Natural killer cell (primary cell): ENCODE measurements around the gene LYPD6. TPM values are rescaled to one million over a fixed set of nuclear protein-coding genes. Genes with fewer than 3 reads are reported as not detected.

Experiments used
- ATAC-seq, 3 donors: fragments of 150-1000 bp in 2 of 3; fragments of 200-7000 bp in 1 of 3; cut with Tn5 transposase; 1 replicate in 1 of 3; 2 replicates in 2 of 3; pipeline ENCODE4 v1.10.0; 2021; ENCODE audit warnings: mild to moderate bottlenecking in 2 of 3, moderate library complexity in 2 of 3
- DNase-seq, 2 donors: peaks; one replicate each; pipeline versions ENCODE4 v3.0.0 to v3.0.0-alpha.2; 2013 to 2021; ENCODE audit warnings: mixed read lengths in 1 of 2
- H3K27ac ChIP-seq: one replicate; pipeline ENCODE4 v1.5.1; 2013; ENCODE audit warnings: mild to moderate bottlenecking, low read length
- H3K27me3 ChIP-seq: one replicate; pipeline ENCODE4 v1.6.1; 2013; ENCODE audit warnings: low read length; ENCODE audit not compliant: control insufficient read depth, insufficient read depth
- H3K36me3 ChIP-seq: one replicate; pipeline ENCODE4 v1.6.1; 2013; ENCODE audit warnings: low read length; ENCODE audit not compliant: control insufficient read depth, insufficient read depth
- H3K4me1 ChIP-seq: one replicate; pipeline ENCODE4 v1.6.1; 2013; ENCODE audit warnings: low read length; ENCODE audit not compliant: control insufficient read depth, insufficient read depth
- H3K4me3 ChIP-seq: one replicate; pipeline ENCODE4 v1.5.1; 2013; ENCODE audit warnings: low read length
- H3K9me3 ChIP-seq: one replicate; pipeline ENCODE4 v1.6.1; 2013; ENCODE audit warnings: low read length; ENCODE audit not compliant: control insufficient read depth, insufficient read depth
- H3K27ac Mint-ChIP-seq, 2 donors: one replicate each; pipeline ENCODE4 v1.8.0; 2022; ENCODE audit warnings: mild to moderate bottlenecking in 2 of 2, mixed read lengths in 2 of 2, moderate library complexity in 1 of 2
- H3K27me3 Mint-ChIP-seq, 2 donors: one replicate each; pipeline ENCODE4 v1.8.0; 2022; ENCODE audit warnings: low read depth in 2 of 2, mixed read lengths in 2 of 2
- H3K36me3 Mint-ChIP-seq: one replicate; pipeline ENCODE4 v1.8.0; 2022; ENCODE audit warnings: mixed read lengths
- H3K4me1 Mint-ChIP-seq, 2 donors: one replicate each; pipeline ENCODE4 v1.8.0; 2022; ENCODE audit warnings: mixed read lengths in 2 of 2
- H3K4me3 Mint-ChIP-seq: one replicate; pipeline ENCODE4 v1.8.0; 2022; ENCODE audit warnings: mild to moderate bottlenecking, moderate library complexity, mixed read lengths
- H3K9me3 Mint-ChIP-seq, 2 donors: one replicate each; pipeline ENCODE4 v1.8.0; 2022; ENCODE audit warnings: mixed read lengths in 2 of 2
- WGBS: methylation state at CpG from one replicate; pipeline ENCODE4 v1.1.7; 2013; ENCODE audit warnings: missing lambda C conversion rate; ENCODE audit not compliant: insufficient coverage; 5-methylcytosine and 5-hydroxymethylcytosine counted together
- intact Hi-C: fragments of 100-400 bp; cut with micrococcal nuclease; formaldehyde crosslinking; loops from one replicate; pipeline ENCODE4 v1.14.2; 2022
- total RNA-seq, 4 donors: library from RNA; stranded (reverse); fragments of 120-200 nt in 1 of 4; gene quantifications; one replicate each; pipeline versions ENCODE4 v1.2.3 to v1.2.4, GENCODE V29; 2013 to 2022
- TF ChIP-seq, protein P1 (sequence below): fragments of 200-600 bp; IDR thresholded peaks from one replicate; pipeline ENCODE4 v1.8.0; 2022; ENCODE audit warnings: antibody characterized with exemption

The LYPD6 gene
- total RNA-seq, 3 donors from 2014 or later (not counting 1 experiment from before 2014, with no cell fraction given) = not detected

DNA sequence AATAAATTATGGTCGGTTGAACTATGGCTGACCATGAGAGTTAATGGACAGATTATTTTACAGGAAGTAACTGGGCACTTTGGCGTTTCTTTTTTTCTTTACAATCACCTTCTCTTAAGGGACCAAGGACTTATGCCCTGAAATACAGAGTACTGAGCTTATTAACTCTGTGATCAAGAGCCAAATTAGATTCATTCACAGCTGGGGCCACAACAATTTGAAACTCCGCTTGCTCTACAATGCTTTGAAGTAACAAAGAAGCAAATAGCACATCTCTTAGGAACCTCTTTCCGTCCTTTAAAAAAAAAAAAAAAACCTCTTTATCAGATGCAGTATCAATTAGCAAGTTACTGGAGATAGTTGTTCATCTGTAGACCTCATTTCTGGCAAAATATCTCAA is 112.0 kb downstream of the LYPD6 start:
- no peak overlapping the region for H3K27ac ChIP-seq
- Mint-ChIP-seq H3K4me1 (no peaks in the 10 kb centered on the region), H3K4me3 (no peak overlapping the region), H3K9me3 (peaks cover 0 to 2% of the 10 kb centered on the region in 2 donors), H3K36me3 (no peaks in the 10 kb centered on the region), H3K27ac (no peak overlapping the region), H3K27me3 (no peaks in the 10 kb centered on the region)
- no peaks in the 10 kb centered on the region for H3K27me3 ChIP-seq
- H3K9me3 ChIP-seq = no peaks in the 10 kb centered on the region
- TF ChIP-seq, protein P1, sequence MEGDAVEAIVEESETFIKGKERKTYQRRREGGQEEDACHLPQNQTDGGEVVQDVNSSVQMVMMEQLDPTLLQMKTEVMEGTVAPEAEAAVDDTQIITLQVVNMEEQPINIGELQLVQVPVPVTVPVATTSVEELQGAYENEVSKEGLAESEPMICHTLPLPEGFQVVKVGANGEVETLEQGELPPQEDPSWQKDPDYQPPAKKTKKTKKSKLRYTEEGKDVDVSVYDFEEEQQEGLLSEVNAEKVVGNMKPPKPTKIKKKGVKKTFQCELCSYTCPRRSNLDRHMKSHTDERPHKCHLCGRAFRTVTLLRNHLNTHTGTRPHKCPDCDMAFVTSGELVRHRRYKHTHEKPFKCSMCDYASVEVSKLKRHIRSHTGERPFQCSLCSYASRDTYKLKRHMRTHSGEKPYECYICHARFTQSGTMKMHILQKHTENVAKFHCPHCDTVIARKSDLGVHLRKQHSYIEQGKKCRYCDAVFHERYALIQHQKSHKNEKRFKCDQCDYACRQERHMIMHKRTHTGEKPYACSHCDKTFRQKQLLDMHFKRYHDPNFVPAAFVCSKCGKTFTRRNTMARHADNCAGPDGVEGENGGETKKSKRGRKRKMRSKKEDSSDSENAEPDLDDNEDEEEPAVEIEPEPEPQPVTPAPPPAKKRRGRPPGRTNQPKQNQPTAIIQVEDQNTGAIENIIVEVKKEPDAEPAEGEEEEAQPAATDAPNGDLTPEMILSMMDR = no peak
- 97% methylated on average over 3 of the region's 4 CpGs for WGBS
- intact Hi-C loops = no loop called here
- DNase-seq (no peak), ATAC-seq (no peak)
- no peak overlapping the region for H3K4me3 ChIP-seq
- no peaks in the 10 kb centered on the region for H3K4me1 ChIP-seq
- H3K36me3 ChIP-seq = no peaks in the 10 kb centered on the region

DNA sequence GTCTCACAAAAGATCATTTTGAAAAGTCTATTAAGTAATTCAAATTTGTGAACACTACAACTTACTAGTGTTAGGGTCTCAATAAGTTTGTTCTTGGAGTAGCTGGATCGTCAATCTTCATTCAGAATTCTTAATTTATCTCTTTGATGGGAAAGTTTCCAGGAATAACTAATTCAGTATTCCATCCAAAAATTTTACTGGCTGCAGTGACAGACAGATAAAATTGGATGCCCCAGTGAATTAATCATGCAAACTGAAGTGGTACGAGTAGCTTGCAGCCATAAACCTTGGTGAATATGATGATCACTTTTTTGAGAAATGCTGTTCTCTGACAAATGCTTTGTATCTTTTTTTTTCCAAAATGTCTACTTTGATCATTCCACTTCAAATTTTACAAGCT is 112.8 kb downstream of the LYPD6 start:
- H3K4me3 ChIP-seq = no peak overlapping the region
- no peaks in the 10 kb centered on the region for H3K4me1 Mint-ChIP-seq

DNA sequence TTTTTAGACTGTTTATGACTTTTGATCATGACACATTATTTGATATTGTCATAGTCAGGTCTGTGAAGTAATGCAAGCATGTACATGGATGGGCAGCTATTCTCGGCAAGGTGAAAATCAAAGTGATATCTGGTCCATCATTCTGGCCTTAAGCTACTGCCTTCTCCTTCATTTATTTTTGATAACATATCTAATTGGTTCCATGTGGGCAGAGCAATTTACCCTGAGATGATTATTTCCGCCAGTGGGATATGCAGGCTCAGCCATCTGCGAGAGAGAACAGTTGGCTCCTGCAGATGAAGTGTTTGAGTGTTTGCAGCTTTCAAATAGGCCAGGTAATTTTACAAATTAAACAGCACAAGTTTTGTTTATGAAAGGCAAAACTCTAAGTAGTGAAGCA is 116.4 kb downstream of the LYPD6 start:
- no peak for DNase-seq
- Mint-ChIP-seq H3K4me3 (no peak overlapping the region), H3K9me3 (peaks cover 0 to 2% of the 10 kb centered on the region in 2 donors), H3K36me3 (no peaks in the 10 kb centered on the region), H3K27me3 (no peaks in the 10 kb centered on the region), H3K27ac (no peak overlapping the region), H3K4me1 (no peaks in the 10 kb centered on the region)
- no peaks in the 10 kb centered on the region for H3K9me3 ChIP-seq
- H3K27me3 ChIP-seq = no peaks in the 10 kb centered on the region
- intact Hi-C loops = no loop called here
- H3K4me1 ChIP-seq = no peaks in the 10 kb centered on the region
- WGBS = 97% methylated on average over 3 of the region's 3 CpGs
- H3K4me3 ChIP-seq = no peak overlapping the region
- H3K27ac ChIP-seq = no peak overlapping the region
- H3K36me3 ChIP-seq = no peaks in the 10 kb centered on the region
- no peak for ATAC-seq
- TF ChIP-seq, protein P1 = no peak

More for the DNA sequence above, 112.8 kb downstream of the LYPD6 start:
- Mint-ChIP-seq H3K36me3 (no peaks in the 10 kb centered on the region), H3K9me3 (peaks cover 0 to 2% of the 10 kb centered on the region in 2 donors), H3K4me3 (no peak overlapping the region), H3K27me3 (no peaks in the 10 kb centered on the region), H3K27ac (no peak overlapping the region)
- ATAC-seq = no peak
- no peaks in the 10 kb centered on the region for H3K4me1 ChIP-seq
- 81% methylated on average over 1 of the region's 2 CpGs for WGBS
- no peak overlapping the region for H3K27ac ChIP-seq
- intact Hi-C loops = no loop called here
- DNase-seq = no peak
- H3K27me3 ChIP-seq = no peaks in the 10 kb centered on the region
- H3K9me3 ChIP-seq = no peaks in the 10 kb centered on the region
- TF ChIP-seq, protein P1 = no peak
- no peaks in the 10 kb centered on the region for H3K36me3 ChIP-seq

DNA sequence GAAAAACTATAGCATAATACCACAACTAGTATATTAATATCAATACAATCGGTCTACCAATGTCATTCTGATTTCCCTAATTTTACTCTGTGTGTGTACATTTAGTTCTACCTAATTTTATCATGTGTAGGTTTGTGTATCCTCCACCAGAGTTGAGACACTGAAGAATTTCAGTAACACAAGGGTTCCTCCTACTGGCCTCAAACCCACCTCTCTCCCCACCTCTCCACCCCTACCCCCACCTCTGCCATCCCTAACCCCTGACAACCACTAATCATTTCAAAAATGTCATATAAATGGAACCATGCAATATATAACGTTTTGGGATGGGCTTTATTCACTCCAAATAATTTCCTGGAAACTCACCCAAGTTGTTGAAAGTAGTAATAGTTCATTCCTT is 117.9 kb downstream of the LYPD6 start:
- no peaks in the 10 kb centered on the region for H3K27me3 ChIP-seq
- Mint-ChIP-seq H3K36me3 (no peaks in the 10 kb centered on the region), H3K4me1 (no peaks in the 10 kb centered on the region), H3K9me3 (peaks cover 0 to 2% of the 10 kb centered on the region in 2 donors), H3K27me3 (no peaks in the 10 kb centered on the region), H3K4me3 (no peak overlapping the region), H3K27ac (no peak overlapping the region)
- H3K9me3 ChIP-seq = no peaks in the 10 kb centered on the region
- H3K27ac ChIP-seq = no peak overlapping the region
- TF ChIP-seq, protein P1 = no peak
- ATAC-seq (no peak), DNase-seq (no peak)
- no peaks in the 10 kb centered on the region for H3K36me3 ChIP-seq
- intact Hi-C loops = no loop called here
- no peaks in the 10 kb centered on the region for H3K4me1 ChIP-seq
- 60% methylated on average over 1 of the region's 2 CpGs for WGBS
- no peak overlapping the region for H3K4me3 ChIP-seq
